Kidney epithelial cell (primary cell): ENCODE results near the gene KCNJ5. TPM values are rescaled to one million over a fixed set of nuclear protein-coding genes. Genes with fewer than 3 reads are reported as not detected.

Experiments
- DNase-seq: peaks from one replicate; pipeline ENCODE4 v3.0.0-alpha.2; 2010; ENCODE audit warnings: low read depth
- H3K27me3 ChIP-seq: 2 replicates; pipeline ENCODE4 v1.6.0; 2011; ENCODE audit warnings: low read length; ENCODE audit not compliant: control insufficient read depth, insufficient read depth
- H3K36me3 ChIP-seq: 2 replicates; pipeline ENCODE4 v1.5.1; 2011; ENCODE audit warnings: low read length; ENCODE audit not compliant: control insufficient read depth, insufficient read depth
- H3K4me3 ChIP-seq: 2 replicates; pipeline ENCODE4 v1.5.1; 2011; ENCODE audit warnings: low read depth, mild to moderate bottlenecking, control low read depth, low read length
- total RNA-seq: library from RNA; depleted of rRNA; stranded (reverse); fragments of >200 nt; gene quantifications from 2 replicates; pipeline ENCODE4 v1.2.3, GENCODE V29; 2015
- TF ChIP-seq, protein P1 (sequence below): IDR thresholded peaks from 2 replicates; pipeline ENCODE4 v1.5.1; 2011; ENCODE audit warnings: mild to moderate bottlenecking, moderate library complexity, low read length, control low read depth, inconsistent platforms; ENCODE audit not compliant: insufficient read depth, poor library complexity, severe bottlenecking

The KCNJ5 gene
- total RNA-seq, 1 donor from 2014 or later: 3.4 TPM

DNA sequence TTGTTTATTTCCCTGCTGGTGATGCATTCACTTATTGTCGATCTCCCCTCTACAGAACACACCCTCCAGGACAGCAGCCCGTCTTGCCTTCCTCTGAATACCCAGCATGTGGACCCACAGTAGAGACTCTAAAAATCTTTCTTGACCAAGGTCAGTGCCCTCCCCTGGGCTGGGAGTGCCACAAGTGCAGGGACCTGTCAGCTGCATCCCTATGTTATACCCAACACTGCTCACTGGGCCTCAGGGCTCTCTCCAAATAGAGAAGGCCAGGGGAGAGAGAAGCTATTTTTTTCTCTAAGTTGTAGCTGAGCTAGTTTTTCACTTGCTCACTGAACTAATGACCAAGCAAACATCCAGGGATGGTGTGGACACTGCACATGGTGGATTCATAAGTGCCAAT, 33.8 kb upstream of the KCNJ5 start:
- no peak for DNase-seq

DNA sequence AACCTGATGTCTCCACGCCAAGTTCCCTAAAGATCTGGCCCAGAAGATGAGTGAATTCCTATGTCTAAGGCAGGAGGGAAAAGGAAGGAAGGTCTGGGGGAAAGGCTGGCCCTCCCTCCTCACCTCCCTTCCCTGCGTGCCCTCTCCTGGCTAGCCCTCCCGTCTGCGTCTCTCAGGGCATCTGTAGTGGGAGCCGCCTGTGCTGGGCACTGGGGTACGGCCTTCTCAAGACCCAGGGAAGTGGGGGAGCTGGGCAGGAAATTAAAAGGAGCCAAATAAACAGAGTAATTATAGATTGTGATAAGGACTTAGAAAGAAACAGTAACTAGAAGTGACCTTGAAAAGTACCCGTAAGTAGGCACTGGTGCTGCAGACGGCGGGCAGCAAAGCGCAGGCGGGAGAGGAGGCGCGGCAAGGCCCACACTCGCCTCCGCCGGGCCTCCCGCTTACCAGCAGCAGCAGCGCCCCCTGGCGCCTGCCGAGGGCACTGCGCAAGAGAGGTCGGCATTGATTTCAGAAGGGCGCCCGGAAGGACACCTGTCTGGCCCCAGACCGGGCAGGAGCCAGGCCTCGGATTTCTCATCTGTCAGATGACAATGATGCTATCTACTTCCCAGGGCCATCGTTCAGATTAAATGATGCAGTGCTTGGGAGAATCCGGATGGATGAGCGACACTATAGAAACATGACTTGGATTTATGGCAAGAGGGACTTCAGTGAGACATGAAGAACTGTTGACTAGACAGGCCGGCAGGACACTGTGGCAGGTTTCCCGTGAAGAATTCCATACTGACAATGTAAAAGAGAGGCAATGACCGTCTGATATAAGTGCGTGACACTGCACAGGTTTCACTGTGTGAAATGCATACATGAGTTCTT, 31.4 kb upstream of the KCNJ5 start:
- no peaks in the 10 kb centered on the region for H3K36me3 ChIP-seq
- TF ChIP-seq, protein P1, sequence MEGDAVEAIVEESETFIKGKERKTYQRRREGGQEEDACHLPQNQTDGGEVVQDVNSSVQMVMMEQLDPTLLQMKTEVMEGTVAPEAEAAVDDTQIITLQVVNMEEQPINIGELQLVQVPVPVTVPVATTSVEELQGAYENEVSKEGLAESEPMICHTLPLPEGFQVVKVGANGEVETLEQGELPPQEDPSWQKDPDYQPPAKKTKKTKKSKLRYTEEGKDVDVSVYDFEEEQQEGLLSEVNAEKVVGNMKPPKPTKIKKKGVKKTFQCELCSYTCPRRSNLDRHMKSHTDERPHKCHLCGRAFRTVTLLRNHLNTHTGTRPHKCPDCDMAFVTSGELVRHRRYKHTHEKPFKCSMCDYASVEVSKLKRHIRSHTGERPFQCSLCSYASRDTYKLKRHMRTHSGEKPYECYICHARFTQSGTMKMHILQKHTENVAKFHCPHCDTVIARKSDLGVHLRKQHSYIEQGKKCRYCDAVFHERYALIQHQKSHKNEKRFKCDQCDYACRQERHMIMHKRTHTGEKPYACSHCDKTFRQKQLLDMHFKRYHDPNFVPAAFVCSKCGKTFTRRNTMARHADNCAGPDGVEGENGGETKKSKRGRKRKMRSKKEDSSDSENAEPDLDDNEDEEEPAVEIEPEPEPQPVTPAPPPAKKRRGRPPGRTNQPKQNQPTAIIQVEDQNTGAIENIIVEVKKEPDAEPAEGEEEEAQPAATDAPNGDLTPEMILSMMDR: peak; percentile 97
- H3K4me3 ChIP-seq: no peak overlapping the region
- DNase-seq: no peak
- H3K27me3 ChIP-seq: peaks cover 3% of the 10 kb centered on the region

More for the DNA sequence above, 33.8 kb upstream of the KCNJ5 start:
- Histone ChIP-seq H3K4me3 (no peak overlapping the region), H3K27me3 (peaks cover 3% of the 10 kb centered on the region), H3K36me3 (no peaks in the 10 kb centered on the region)
- TF ChIP-seq, protein P1: no peak

DNA sequence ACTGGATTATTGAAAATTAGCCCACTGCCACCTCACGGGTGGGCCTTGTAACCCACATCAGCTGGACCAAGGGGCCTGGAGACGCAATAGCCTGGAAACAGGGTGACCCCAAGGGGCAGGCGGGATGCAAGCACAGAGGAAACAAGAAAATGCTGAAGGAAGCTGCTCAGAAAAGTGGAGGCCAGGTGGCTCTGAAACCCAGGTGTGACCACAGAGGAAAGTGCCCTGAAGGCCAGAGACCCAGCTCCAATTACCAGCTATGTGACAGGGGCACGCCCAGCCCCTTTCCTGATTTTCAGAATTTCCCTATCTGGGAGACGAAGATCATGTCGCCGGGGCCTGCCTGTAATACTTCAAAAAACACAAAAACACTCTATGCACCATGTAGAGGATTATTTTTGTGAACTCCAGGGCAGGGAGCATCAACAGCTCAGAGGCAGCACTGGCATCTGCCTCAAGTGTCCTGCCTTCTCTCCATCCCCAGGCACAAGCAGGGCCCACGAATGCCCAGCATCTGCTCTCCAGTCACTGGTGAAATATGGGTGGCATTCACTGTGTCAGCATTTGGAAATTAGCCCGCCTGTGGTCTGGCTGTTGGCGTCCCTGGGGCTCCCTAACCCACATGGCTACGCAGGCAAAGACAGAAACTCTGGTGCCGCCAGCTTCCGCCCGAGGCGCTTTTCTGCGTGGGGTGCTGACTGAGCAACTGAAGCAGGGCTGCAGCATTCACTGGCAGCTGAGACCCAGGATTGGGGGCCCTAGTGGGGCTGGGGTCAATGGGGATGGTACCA, 30.4 kb upstream of the KCNJ5 start:
- DNase-seq: no peak
- TF ChIP-seq, protein P1: no peak
- Histone ChIP-seq H3K36me3 (no peaks in the 10 kb centered on the region), H3K27me3 (peaks cover 3% of the 10 kb centered on the region), H3K4me3 (no peak overlapping the region)

DNA sequence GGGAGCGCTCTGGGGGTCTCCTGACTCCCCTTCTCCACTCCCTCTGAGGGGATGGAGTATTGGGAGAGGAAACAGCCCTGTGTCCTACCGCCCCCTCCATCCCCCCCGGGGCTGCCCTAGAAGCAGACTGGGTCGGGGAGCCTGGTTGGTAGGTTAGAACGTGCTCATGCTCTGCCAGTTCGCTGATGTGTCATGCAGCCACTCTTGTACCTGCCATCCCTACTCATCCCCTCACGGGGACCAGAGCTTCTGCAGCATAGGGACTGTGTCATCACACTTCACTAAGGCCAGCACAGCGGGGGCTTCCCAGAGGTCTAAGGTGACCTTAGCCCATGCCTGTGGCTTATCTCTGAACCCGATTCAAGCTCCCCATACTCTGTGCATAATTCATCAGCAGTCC, 28.8 kb upstream of the KCNJ5 start:
- no peak overlapping the region for H3K4me3 ChIP-seq
- TF ChIP-seq, protein P1: no peak
- H3K36me3 ChIP-seq: no peaks in the 10 kb centered on the region
- H3K27me3 ChIP-seq: peaks cover 3% of the 10 kb centered on the region
- DNase-seq: no peak

DNA sequence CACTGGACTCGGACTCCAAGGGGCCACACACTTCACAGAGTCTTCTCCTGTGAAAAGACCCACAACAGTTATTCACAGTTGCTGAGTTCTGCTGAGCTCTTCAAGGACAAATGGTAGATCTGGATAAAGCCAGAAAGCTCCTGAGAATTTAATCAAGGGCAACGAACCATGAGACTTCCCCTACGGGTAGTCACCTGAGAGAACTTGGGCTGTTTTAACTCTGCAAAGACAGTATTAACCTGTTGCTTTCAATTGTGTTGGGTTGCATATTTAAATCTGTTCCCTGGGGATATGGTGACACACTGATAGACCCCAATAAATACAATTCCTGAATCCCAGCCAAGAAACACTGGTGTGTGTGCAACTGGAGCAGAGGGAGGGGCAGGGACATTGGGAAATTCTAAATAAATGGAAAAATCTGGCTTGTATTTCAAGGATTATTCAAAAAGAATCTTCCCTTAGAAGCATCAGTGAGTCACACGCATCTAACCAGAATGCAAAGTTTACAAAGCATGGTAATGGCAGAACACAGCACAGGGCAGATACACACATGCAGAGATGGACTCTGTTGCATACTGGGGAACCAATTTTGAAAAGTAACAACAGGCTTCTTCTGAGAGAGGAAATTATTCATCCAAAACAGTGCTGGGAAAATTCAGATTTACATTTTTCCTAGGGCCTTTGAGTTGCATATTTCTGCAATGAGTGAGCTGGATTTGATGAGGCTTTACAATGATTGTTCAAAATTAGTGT, 28.1 kb upstream of the KCNJ5 start:
- DNase-seq: peak; percentile 26
- Histone ChIP-seq H3K36me3 (no peaks in the 10 kb centered on the region), H3K4me3 (no peak overlapping the region), H3K27me3 (peaks cover 1% of the 10 kb centered on the region)
- TF ChIP-seq, protein P1: no peak
